MM.1S (cell line): ENCODE results near the gene MROH7.

Experiments used
- DNase-seq: peaks from one replicate; pipeline ENCODE4 v3.0.0-alpha.2; 2015
- H2AFZ ChIP-seq: fragments of 300-600 bp; sonication (generic); 2 replicates; pipeline ENCODE4 v1.6.0; 2016; ENCODE audit warnings: antibody characterized with exemption, low read length
- H3F3A ChIP-seq: fragments of 300-600 bp; sonication (generic); 2 replicates; pipeline ENCODE4 v1.6.1; 2016; ENCODE audit warnings: mild to moderate bottlenecking, antibody characterized with exemption, low read length, moderate library complexity, mixed read lengths; ENCODE audit not compliant: insufficient read depth
- H3K27ac ChIP-seq: fragments of 300-600 bp; sonication (generic); 2 replicates; pipeline ENCODE4 v1.5.1; 2016; ENCODE audit warnings: mild to moderate bottlenecking, low read length
- H3K27me3 ChIP-seq: fragments of 300-600 bp; sonication (generic); replicated peaks from 2 replicates; pipeline ENCODE4 v1.6.0; 2016; ENCODE audit warnings: low read length; ENCODE audit not compliant: insufficient read depth
- H3K36me3 ChIP-seq: fragments of 300-600 bp; sonication (generic); replicated peaks from 2 replicates; pipeline ENCODE4 v1.6.1; 2016; ENCODE audit warnings: mild to moderate bottlenecking, low read length, mixed read lengths; ENCODE audit not compliant: insufficient read depth
- H3K4me1 ChIP-seq: fragments of 300-600 bp; sonication (generic); 2 replicates; pipeline ENCODE4 v1.6.1; 2016; ENCODE audit warnings: low read length, mixed read lengths
- H3K4me2 ChIP-seq: fragments of 300-600 bp; sonication (generic); 2 replicates; pipeline ENCODE4 v1.6.0; 2016; ENCODE audit warnings: low read depth, low read length
- H3K4me3 ChIP-seq: fragments of 300-600 bp; sonication (generic); 2 replicates; pipeline ENCODE4 v1.5.1; 2016; ENCODE audit warnings: low read length, mixed read lengths
- H3K79me2 ChIP-seq: fragments of 300-600 bp; sonication (generic); 2 replicates; pipeline ENCODE4 v1.6.1; 2016; ENCODE audit warnings: mixed run types, low read length, mixed read lengths
- H3K9ac ChIP-seq: fragments of 300-600 bp; sonication (generic); 2 replicates; pipeline ENCODE4 v1.6.1; 2016; ENCODE audit warnings: low read length, mixed read lengths
- H3K9me2 ChIP-seq: fragments of 300-600 bp; sonication (generic); replicated peaks from 2 replicates; pipeline ENCODE4 v1.6.1; 2016; ENCODE audit warnings: mild to moderate bottlenecking, low read length, mixed read lengths; ENCODE audit not compliant: insufficient read depth
- H3K9me3 ChIP-seq: fragments of 300-600 bp; sonication (generic); replicated peaks from 2 replicates; pipeline ENCODE4 v1.6.1; 2016; ENCODE audit warnings: mild to moderate bottlenecking, low read length, mixed read lengths; ENCODE audit not compliant: insufficient read depth
- H4K20me1 ChIP-seq: fragments of 300-600 bp; sonication (generic); 2 replicates; pipeline ENCODE4 v1.6.1; 2016; ENCODE audit warnings: mild to moderate bottlenecking, low read length, moderate library complexity, mixed read lengths; ENCODE audit not compliant: insufficient read depth
- EZH2 ChIP-seq: fragments of 300-600 bp; sonication (generic); optimal IDR thresholded peaks from 2 replicates; pipeline ENCODE3; 2017; ENCODE audit warnings: low read depth, mild to moderate bottlenecking, antibody characterized with exemption, low read length, mixed read lengths
- EZH2phosphoT487 ChIP-seq: fragments of 300-600 bp; sonication (generic); IDR thresholded peaks from 2 replicates; pipeline ENCODE4 v1.6.1; 2018; ENCODE audit warnings: antibody characterized with exemption, low read length
- TF ChIP-seq, protein P1 (sequence below): fragments of 300-600 bp; sonication (generic); IDR thresholded peaks from 2 replicates; pipeline ENCODE4 v1.5.1; 2016; ENCODE audit warnings: antibody characterized with exemption, low read length, mixed read lengths

The MROH7 gene

DNA sequence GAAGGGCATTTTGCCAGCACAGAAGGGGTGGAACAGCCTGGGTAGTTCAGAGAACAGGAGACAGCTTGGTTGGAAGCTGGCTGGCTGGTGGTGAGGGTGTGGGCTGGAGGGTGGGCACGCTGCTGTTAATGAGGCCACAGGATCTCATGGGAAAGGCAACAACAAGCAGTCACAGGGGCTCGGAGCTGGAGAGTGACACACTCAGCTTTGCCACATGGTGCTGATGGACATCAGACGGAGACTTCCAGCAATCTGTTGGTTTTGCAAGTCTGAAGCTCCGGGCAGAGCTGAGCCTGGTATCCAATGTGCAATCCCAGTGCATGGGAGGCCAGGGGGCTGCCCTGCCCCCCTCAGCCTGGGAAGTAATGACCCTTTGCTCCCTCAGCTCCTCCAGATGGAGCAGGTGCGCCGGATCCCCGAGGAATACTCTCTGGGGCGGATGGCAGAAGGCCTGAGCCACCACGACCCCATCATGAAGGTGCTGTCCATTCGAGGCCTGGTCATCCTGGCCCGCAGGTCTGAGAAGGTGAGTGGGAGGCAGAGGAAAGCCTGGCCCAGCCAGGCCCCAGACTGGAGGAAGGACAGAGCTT, 58.4 kb downstream of the MROH7 start:
- no peak for DNase-seq
- Histone ChIP-seq H3K36me3 (no peaks in the 10 kb centered on the region), H4K20me1 (no peaks in the 10 kb centered on the region), H3K4me1 (no peaks in the 10 kb centered on the region), H2AFZ (no peak overlapping the region), H3K27me3 (peaks cover 23% of the 10 kb centered on the region; the same call in 1 of the 2 replicates), H3K4me2 (no peak overlapping the region), H3K9me2 (no peaks in the 10 kb centered on the region), H3K4me3 (no peak overlapping the region), H3K9ac (no peak overlapping the region), H3K9me3 (no peaks in the 10 kb centered on the region), H3K79me2 (no peaks in the 10 kb centered on the region), H3F3A (no peaks in the 10 kb centered on the region), H3K27ac (no peak overlapping the region)
- no peak for TF ChIP-seq EZH2phosphoT487

DNA sequence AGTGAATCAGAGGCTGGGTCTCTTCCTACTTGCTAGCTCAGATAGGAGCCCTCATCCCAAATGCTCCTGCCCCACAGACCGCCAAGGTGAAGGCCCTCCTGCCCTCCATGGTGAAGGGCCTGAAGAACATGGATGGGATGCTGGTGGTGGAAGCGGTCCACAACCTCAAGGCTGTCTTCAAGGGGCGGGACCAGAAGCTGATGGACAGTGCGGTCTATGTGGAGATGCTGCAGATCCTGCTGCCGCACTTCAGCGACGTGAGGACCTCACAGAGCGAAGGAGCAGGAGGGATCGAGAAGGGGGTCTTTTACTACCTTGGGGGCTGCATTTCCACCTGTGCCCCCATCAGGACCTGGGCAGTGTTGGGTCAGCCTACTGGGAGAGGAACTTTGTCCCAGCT, 59.5 kb downstream of the MROH7 start:
- H3K9me3 ChIP-seq: no peaks in the 10 kb centered on the region
- no peak for DNase-seq

DNA sequence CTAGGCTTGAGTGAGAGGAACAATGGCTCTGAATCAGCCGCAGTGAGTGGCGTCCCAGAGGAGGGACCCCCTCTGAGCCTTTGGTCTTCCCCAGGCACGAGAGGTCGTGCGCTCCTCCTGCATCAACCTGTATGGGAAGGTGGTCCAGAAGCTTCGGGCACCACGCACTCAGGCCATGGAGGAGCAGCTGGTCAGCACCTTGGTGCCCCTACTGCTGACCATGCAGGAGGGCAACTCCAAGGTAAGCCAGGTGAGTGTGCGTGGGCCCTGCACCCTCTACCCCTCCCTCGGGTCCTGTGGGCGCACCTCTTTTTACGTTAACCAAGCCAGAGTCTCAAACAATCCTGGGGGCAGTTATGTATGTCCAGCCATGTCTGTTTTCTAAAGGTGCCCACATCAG, 60.4 kb downstream of the MROH7 start:
- no peaks in the 10 kb centered on the region for H3K79me2 ChIP-seq
- no peaks in the 10 kb centered on the region for H3K9me3 ChIP-seq
- H4K20me1 ChIP-seq: no peaks in the 10 kb centered on the region
- H3K4me2 ChIP-seq: no peak overlapping the region
- H3K9me2 ChIP-seq: no peaks in the 10 kb centered on the region
- H3K4me3 ChIP-seq: no peak overlapping the region
- no peak for DNase-seq
- no peaks in the 10 kb centered on the region for H3F3A ChIP-seq
- TF ChIP-seq, protein P1, sequence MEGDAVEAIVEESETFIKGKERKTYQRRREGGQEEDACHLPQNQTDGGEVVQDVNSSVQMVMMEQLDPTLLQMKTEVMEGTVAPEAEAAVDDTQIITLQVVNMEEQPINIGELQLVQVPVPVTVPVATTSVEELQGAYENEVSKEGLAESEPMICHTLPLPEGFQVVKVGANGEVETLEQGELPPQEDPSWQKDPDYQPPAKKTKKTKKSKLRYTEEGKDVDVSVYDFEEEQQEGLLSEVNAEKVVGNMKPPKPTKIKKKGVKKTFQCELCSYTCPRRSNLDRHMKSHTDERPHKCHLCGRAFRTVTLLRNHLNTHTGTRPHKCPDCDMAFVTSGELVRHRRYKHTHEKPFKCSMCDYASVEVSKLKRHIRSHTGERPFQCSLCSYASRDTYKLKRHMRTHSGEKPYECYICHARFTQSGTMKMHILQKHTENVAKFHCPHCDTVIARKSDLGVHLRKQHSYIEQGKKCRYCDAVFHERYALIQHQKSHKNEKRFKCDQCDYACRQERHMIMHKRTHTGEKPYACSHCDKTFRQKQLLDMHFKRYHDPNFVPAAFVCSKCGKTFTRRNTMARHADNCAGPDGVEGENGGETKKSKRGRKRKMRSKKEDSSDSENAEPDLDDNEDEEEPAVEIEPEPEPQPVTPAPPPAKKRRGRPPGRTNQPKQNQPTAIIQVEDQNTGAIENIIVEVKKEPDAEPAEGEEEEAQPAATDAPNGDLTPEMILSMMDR: no peak
- no peak for TF ChIP-seq EZH2phosphoT487
- no peak for TF ChIP-seq EZH2
- no peaks in the 10 kb centered on the region for H3K36me3 ChIP-seq
- no peak overlapping the region for H2AFZ ChIP-seq
- H3K27me3 ChIP-seq: peaks cover 23% of the 10 kb centered on the region
- no peaks in the 10 kb centered on the region for H3K4me1 ChIP-seq
- H3K9ac ChIP-seq: no peak overlapping the region
- H3K27ac ChIP-seq: no peak overlapping the region

More for the DNA sequence above, 59.5 kb downstream of the MROH7 start:
- H3K4me2 ChIP-seq: no peak overlapping the region
- H3K9me2 ChIP-seq: no peaks in the 10 kb centered on the region
- H3K4me3 ChIP-seq: no peak overlapping the region
- H3K79me2 ChIP-seq: no peaks in the 10 kb centered on the region
- no peak overlapping the region for H3K27ac ChIP-seq
- no peaks in the 10 kb centered on the region for H4K20me1 ChIP-seq
- no peak overlapping the region for H2AFZ ChIP-seq
- TF ChIP-seq EZH2 (no peak), EZH2phosphoT487 (no peak)
- TF ChIP-seq, protein P1: no peak
- H3K36me3 ChIP-seq: no peaks in the 10 kb centered on the region
- peaks cover 23% of the 10 kb centered on the region; the same call in 1 of the 2 replicates for H3K27me3 ChIP-seq
- H3K9ac ChIP-seq: no peak overlapping the region
- H3F3A ChIP-seq: no peaks in the 10 kb centered on the region
- H3K4me1 ChIP-seq: no peaks in the 10 kb centered on the region

DNA sequence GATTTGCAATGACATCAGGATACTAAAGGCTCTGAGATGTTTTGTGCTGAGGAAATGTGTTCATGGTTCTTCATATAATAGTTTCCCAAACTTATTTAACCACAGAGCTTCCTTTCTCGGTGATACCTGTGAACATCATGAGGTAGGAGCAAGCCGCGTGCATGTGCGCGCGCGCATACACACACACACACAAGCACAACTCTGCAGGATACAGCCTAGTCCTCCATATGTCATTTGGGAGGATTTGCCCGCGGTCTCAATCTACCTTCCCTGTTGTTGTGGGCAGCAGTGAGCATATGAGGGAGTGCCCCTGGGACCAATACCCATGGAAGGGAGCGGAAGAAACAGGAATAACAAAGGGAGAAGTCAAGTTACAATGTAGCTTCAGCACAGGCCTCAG, 61.9 kb downstream of the MROH7 start:
- Histone ChIP-seq H3K4me3 (no peak overlapping the region), H3K9me2 (no peaks in the 10 kb centered on the region), H3K27me3 (peaks cover 36% of the 10 kb centered on the region), H3K27ac (no peak overlapping the region), H3K79me2 (no peaks in the 10 kb centered on the region), H2AFZ (no peak overlapping the region), H3K36me3 (no peaks in the 10 kb centered on the region), H3K9ac (no peak overlapping the region), H4K20me1 (no peaks in the 10 kb centered on the region), H3F3A (no peaks in the 10 kb centered on the region), H3K4me2 (no peak overlapping the region), H3K9me3 (no peaks in the 10 kb centered on the region), H3K4me1 (no peaks in the 10 kb centered on the region)
- TF ChIP-seq, protein P1: no peak
- no peak for TF ChIP-seq EZH2phosphoT487
- DNase-seq: no peak
